HEK293T (cell line): ENCODE data around the gene NELFA.
A peak's percentile ranks its signal among the peaks of the same experiment; 100 is the strongest.

Experiments used
- ARNT ChIP-seq: fragments of 450-650 bp; IDR thresholded peaks from 2 replicates; pipeline ENCODE4 v1.6.1; 2017; ENCODE audit warnings: mild to moderate bottlenecking
- BHLHE40 ChIP-seq: fragments of 450-650 bp; IDR thresholded peaks from 2 replicates; pipeline ENCODE4 v1.6.1; 2016; ENCODE audit warnings: mild to moderate bottlenecking, moderate library complexity, borderline replicate concordance
- CTBP1 ChIP-seq: fragments of 450-650 bp; IDR thresholded peaks from 2 replicates; pipeline ENCODE4 v1.6.1; 2016; ENCODE audit warnings: borderline replicate concordance
- FOXA1 ChIP-seq: fragments of 450-650 bp; IDR thresholded peaks from 2 replicates; pipeline ENCODE4 v1.6.1; 2016; ENCODE audit warnings: mild to moderate bottlenecking
- FOXK2 ChIP-seq: fragments of 450-650 bp; IDR thresholded peaks from 2 replicates; pipeline ENCODE4 v1.6.1; 2016; ENCODE audit warnings: mild to moderate bottlenecking
- L3MBTL2 ChIP-seq: fragments of 450-650 bp; conservative IDR thresholded peaks from 2 replicates; pipeline ENCODE4 v1.6.1; 2016; ENCODE audit warnings: mild to moderate bottlenecking
- LEF1 ChIP-seq: fragments of 450-650 bp; IDR thresholded peaks from 2 replicates; pipeline ENCODE4 v1.6.1; 2017; ENCODE audit warnings: mild to moderate bottlenecking, borderline replicate concordance
- SP1 ChIP-seq: fragments of 450-650 bp; IDR thresholded peaks from 2 replicates; pipeline ENCODE4 v1.6.1; 2017
- ZNF384 ChIP-seq: fragments of 450-650 bp; IDR thresholded peaks from 2 replicates; pipeline ENCODE4 v1.6.1; 2016

DNA sequence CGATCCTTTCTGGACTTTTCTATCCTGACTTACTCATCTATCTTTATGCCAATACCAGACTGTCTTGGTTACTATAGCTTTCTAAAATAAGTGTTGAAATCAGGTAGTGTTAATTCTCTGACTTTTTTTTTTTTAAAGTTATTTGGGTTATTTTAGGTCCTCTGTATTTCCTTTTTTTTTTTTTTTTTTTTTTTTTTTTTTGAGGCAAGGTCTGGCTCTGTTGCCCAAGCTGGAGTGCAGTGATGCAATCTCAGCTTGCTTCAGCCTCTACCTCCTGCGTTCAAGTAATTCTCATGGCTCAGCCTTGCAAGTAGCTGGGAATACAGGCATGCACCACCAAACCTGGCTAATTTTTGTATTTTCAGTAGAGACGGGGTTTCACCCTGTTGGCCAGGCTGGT lies 2.8 kb upstream of the NELFA start:
- no peak for TF ChIP-seq CTBP1
- TF ChIP-seq FOXA1, result no peak
- TF ChIP-seq ARNT, result no peak
- no peak for TF ChIP-seq SP1
- peak; percentile 55 for TF ChIP-seq ZNF384
- TF ChIP-seq BHLHE40, result no peak
- TF ChIP-seq LEF1, result no peak
- TF ChIP-seq L3MBTL2, result no peak
- TF ChIP-seq FOXK2, result no peak
